Esophagus squamous epithelium (tissue), 5 donors: ENCODE data around the gene NOS1. TPM values are rescaled to one million over a fixed set of nuclear protein-coding genes. Genes with fewer than 3 reads are reported as not detected.

Experiments
- DNase-seq: peaks from one replicate; lab custom pipeline; 2025; lab: John Stamatoyannopoulos, UW
- H3K27ac ChIP-seq, 4 donors: fragments of 200-600 bp; sonication (generic); one replicate each; pipeline ENCODE4 v1.5.1; 2016 to 2019; ENCODE audit warnings: mild to moderate bottlenecking in 1 of 4
- H3K27me3 ChIP-seq, 4 donors: fragments of 200-600 bp; sonication (generic); 1 replicate in 3 of 4; 2 replicates in 1 of 4; pipeline versions ENCODE4 v1.5.1 to v1.6.0; 2017 to 2021; ENCODE audit warnings: antibody characterized with exemption in 1 of 4
- H3K36me3 ChIP-seq, 3 donors: fragments of 200-600 bp; sonication (generic); one replicate each; pipeline ENCODE4 v1.5.1; 2016 to 2019
- H3K4me1 ChIP-seq, 3 donors: fragments of 200-600 bp; sonication (generic); one replicate each; pipeline ENCODE4 v1.5.1; 2017 to 2019
- H3K4me3 ChIP-seq, 4 donors: fragments of 200-600 bp; sonication (generic); 1 replicate in 3 of 4; 2 replicates in 1 of 4; pipeline ENCODE4 v1.5.1; 2016 to 2019; ENCODE audit warnings: mild to moderate bottlenecking in 2 of 4, moderate library complexity in 1 of 4
- H3K9me3 ChIP-seq, 3 donors: fragments of 200-600 bp; sonication (generic); one replicate each; pipeline ENCODE4 v1.5.1; 2016 to 2019
- CTCF ChIP-seq, 6 experiments: fragments of 450-650 bp in 4 of 6; fragments of 200-600 bp in 2 of 6; sonication (generic) in 2 of 6; IDR thresholded peaks; one replicate each; pipeline ENCODE4 v1.5.1; 2016 to 2019; ENCODE audit warnings: antibody characterized with exemption in 6 of 6, mild to moderate bottlenecking in 4 of 6, moderate library complexity in 4 of 6
- POLR2A ChIP-seq, 4 donors: fragments of 450-650 bp; IDR thresholded peaks; one replicate each; pipeline ENCODE4 v1.6.1; 2017; ENCODE audit warnings: antibody characterized with exemption in 4 of 4, mild to moderate bottlenecking in 4 of 4, moderate library complexity in 3 of 4
- WGBS, 2 donors: methylation state at CpG; one replicate each; pipeline ENCODE4 v1.1.5; 2018; 5-methylcytosine and 5-hydroxymethylcytosine counted together
- intact Hi-C: fragments of 100-400 bp; cut with DNase I; formaldehyde crosslinking; loops from one replicate; pipeline ENCODE4 v1.15.0; 2022
- total RNA-seq, 4 donors: library from RNA; depleted of rRNA; stranded (reverse); fragments of >200 nt; gene quantifications; one replicate each; pipeline ENCODE4 v1.1.0, GENCODE V29; 2016
- donor health status: DM: yes; HTN: yes; CAD: no.

NOS1 gene
- total RNA-seq, 4 donors from 2014 or later: 0.49 to 1.9 (median 1.5) TPM

- no peak overlapping the region for H3K27ac ChIP-seq
- no peaks in the 10 kb centered on the region for H3K9me3 ChIP-seq
- no peak for DNase-seq
- no peaks in the 10 kb centered on the region for H3K36me3 ChIP-seq
- H3K27me3 ChIP-seq: peaks cover 0 to 16% (median 0%) of the 10 kb centered on the region in 4 donors
- peaks cover 0 to 16% (median 0%) of the 10 kb centered on the region in 3 donors for H3K4me1 ChIP-seq
- 19 to 24% methylated on average over 4 of the region's 4 CpGs for WGBS, 2 donors
- intact Hi-C loops: no loop called here
- H3K4me3 ChIP-seq: no peak overlapping the region
- TF ChIP-seq CTCF (IDR thresholded peaks at IDR 0.05): no peak
- TF ChIP-seq POLR2A (IDR thresholded peaks at IDR 0.05): no peak
Measured at GRCh38 chr12:117343296-117343695, 18.1 kb downstream of the NOS1 start.

- 13 to 18% methylated on average over 2 of the region's 2 CpGs for WGBS, 2 donors
- Histone ChIP-seq H3K27ac (no peak overlapping the region), H3K36me3 (no peaks in the 10 kb centered on the region), H3K4me3 (no peak overlapping the region), H3K9me3 (no peaks in the 10 kb centered on the region), H3K4me1 (peaks cover 0 to 11% (median 0%) of the 10 kb centered on the region in 3 donors), H3K27me3 (peaks cover 0 to 18% (median 0%) of the 10 kb centered on the region in 4 donors)
- intact Hi-C loops: no loop called here
- no peak for DNase-seq
- TF ChIP-seq POLR2A (IDR thresholded peaks at IDR 0.05) (no peak), CTCF (IDR thresholded peaks at IDR 0.05) (no peak)
Measured at GRCh38 chr12:117342682-117343081, 18.7 kb downstream of the NOS1 start.

GRCh38 chr12:117342247-117342646 lies 19.2 kb downstream of the NOS1 start:
- intact Hi-C loops: no loop called here

GRCh38 chr12:117339104-117339503 lies 22.3 kb downstream of the NOS1 start:
- intact Hi-C loops: no loop called here
- DNase-seq: no peak
- Histone ChIP-seq H3K4me1 (peaks cover 0 to 17% (median 0%) of the 10 kb centered on the region in 3 donors), H3K4me3 (no peak overlapping the region), H3K27me3 (peaks cover 0 to 44% (median 0%) of the 10 kb centered on the region in 4 donors), H3K27ac (no peak overlapping the region), H3K36me3 (no peaks in the 10 kb centered on the region), H3K9me3 (no peaks in the 10 kb centered on the region)
- TF ChIP-seq CTCF (IDR thresholded peaks at IDR 0.05) (no peak), POLR2A (IDR thresholded peaks at IDR 0.05) (no peak)
- 24 to 39% methylated on average over 4 of the region's 4 CpGs for WGBS, 2 donors

More at GRCh38 chr12:117342247-117342646, 19.2 kb downstream of the NOS1 start:
- TF ChIP-seq POLR2A (IDR thresholded peaks at IDR 0.05) (no peak), CTCF (IDR thresholded peaks at IDR 0.05) (no peak)
- Histone ChIP-seq H3K27ac (no peak overlapping the region), H3K4me3 (no peak overlapping the region), H3K27me3 (peaks cover 0 to 22% (median 0%) of the 10 kb centered on the region in 4 donors), H3K4me1 (peaks cover 0 to 7% (median 0%) of the 10 kb centered on the region in 3 donors), H3K36me3 (no peaks in the 10 kb centered on the region), H3K9me3 (no peaks in the 10 kb centered on the region)
- DNase-seq: no peak
- WGBS, 2 donors: 77 to 81% methylated on average over 4 of the region's 4 CpGs

- peaks cover 0 to 22% (median 0%) of the 10 kb centered on the region in 3 donors for H3K4me1 ChIP-seq
- no peak for DNase-seq
- H3K9me3 ChIP-seq: no peaks in the 10 kb centered on the region
- H3K27ac ChIP-seq: no peak overlapping the region
- no peaks in the 10 kb centered on the region for H3K36me3 ChIP-seq
- H3K27me3 ChIP-seq: peaks cover 0 to 71% (median 0%) of the 10 kb centered on the region in 4 donors
- intact Hi-C loops: no loop called here
- peak overlapping the region in 1 of 4 donors; percentile 49 for H3K4me3 ChIP-seq
- 12 to 20% methylated on average over 16 to 17 of the region's 21 CpGs for WGBS, 2 donors
- TF ChIP-seq POLR2A (IDR thresholded peaks at IDR 0.05): no peak
- TF ChIP-seq CTCF (IDR thresholded peaks at IDR 0.05): no peak
Measured at GRCh38 chr12:117334855-117335587, 26.4 kb downstream of the NOS1 start.
